ENCODE data around the gene PCDH9.

GRCh38 chr13:66519259-66519658 is 710.9 kb downstream of the PCDH9 start:
- TF ChIP-seq POLR2AphosphoS5 (IDR thresholded peaks at IDR 0.05), result no peak
- TF ChIP-seq, protein P1, sequence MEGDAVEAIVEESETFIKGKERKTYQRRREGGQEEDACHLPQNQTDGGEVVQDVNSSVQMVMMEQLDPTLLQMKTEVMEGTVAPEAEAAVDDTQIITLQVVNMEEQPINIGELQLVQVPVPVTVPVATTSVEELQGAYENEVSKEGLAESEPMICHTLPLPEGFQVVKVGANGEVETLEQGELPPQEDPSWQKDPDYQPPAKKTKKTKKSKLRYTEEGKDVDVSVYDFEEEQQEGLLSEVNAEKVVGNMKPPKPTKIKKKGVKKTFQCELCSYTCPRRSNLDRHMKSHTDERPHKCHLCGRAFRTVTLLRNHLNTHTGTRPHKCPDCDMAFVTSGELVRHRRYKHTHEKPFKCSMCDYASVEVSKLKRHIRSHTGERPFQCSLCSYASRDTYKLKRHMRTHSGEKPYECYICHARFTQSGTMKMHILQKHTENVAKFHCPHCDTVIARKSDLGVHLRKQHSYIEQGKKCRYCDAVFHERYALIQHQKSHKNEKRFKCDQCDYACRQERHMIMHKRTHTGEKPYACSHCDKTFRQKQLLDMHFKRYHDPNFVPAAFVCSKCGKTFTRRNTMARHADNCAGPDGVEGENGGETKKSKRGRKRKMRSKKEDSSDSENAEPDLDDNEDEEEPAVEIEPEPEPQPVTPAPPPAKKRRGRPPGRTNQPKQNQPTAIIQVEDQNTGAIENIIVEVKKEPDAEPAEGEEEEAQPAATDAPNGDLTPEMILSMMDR (IDR thresholded peaks at IDR 0.05), result no peak
